Measurements from ENCODE around the gene NEIL3. TPM values are rescaled to one million over a fixed set of nuclear protein-coding genes. Genes with fewer than 3 reads are reported as not detected.

NEIL3 gene
- total RNA-seq, 1 experiment from 2014 or later: 10.6 TPM

- no peak for DNase-seq
- peaks cover 3% of the 10 kb centered on the region for H3K36me3 Mint-ChIP-seq (ENCODE audit: insufficient read depth, unreplicated experiment)
- peak overlapping the region; percentile 75 for H3K27ac Mint-ChIP-seq (ENCODE audit: unreplicated experiment)
- CTCF ChIA-PET: no interaction called here
- intact Hi-C loops (cut with micrococcal nuclease; ENCODE audit: unreplicated experiment): loop anchor here (5.0 kb wide), 1 partner anchor 38 kb away; the partner anchor contains the start of gene AGA
- no TSS peak for BruUV-seq (replicated peaks)
- no peak for TF ChIP-seq CTCF (IDR thresholded peaks at IDR 0.05; ENCODE audit: unreplicated experiment)
- peaks cover 10% of the 10 kb centered on the region for H3K9me3 Mint-ChIP-seq (ENCODE audit: low read depth, unreplicated experiment)
- peaks cover 56% of the 10 kb centered on the region for H3K4me1 Mint-ChIP-seq (ENCODE audit: low read depth, unreplicated experiment)
- H3K27me3 Mint-ChIP-seq (ENCODE audit: unreplicated experiment): no peaks in the 10 kb centered on the region
- H3K4me3 Mint-ChIP-seq (ENCODE audit: low read depth, unreplicated experiment): peak overlapping the region; percentile 42
These were observed 94.7 kb downstream of the NEIL3 start for GRCh38 chr4:177404342-177404741.

- intact Hi-C loops (cut with micrococcal nuclease; ENCODE audit: unreplicated experiment): loop anchor here (5.0 kb wide), 1 partner anchor 37 kb away; the partner anchor contains the start of gene AGA
- peaks cover 3% of the 10 kb centered on the region for H3K36me3 Mint-ChIP-seq (ENCODE audit: insufficient read depth, unreplicated experiment)
- no peak for DNase-seq
- no peaks in the 10 kb centered on the region for H3K27me3 Mint-ChIP-seq (ENCODE audit: unreplicated experiment)
- no peak overlapping the region for H3K4me3 Mint-ChIP-seq (ENCODE audit: low read depth, unreplicated experiment)
- BruUV-seq (replicated peaks): no TSS peak
- no peak for TF ChIP-seq CTCF (IDR thresholded peaks at IDR 0.05; ENCODE audit: unreplicated experiment)
- peaks cover 14% of the 10 kb centered on the region for H3K9me3 Mint-ChIP-seq (ENCODE audit: low read depth, unreplicated experiment)
- peak overlapping the region; percentile 75 for H3K27ac Mint-ChIP-seq (ENCODE audit: unreplicated experiment)
- H3K4me1 Mint-ChIP-seq (ENCODE audit: low read depth, unreplicated experiment): peaks cover 62% of the 10 kb centered on the region
- CTCF ChIA-PET: interaction anchor here (0.8 kb wide), 1 partner anchor 76 kb away, joined by 3 read pairs; no protein-coding TSS in a partner anchor
These were observed 95.3 kb downstream of the NEIL3 start for GRCh38 chr4:177404986-177405385.

- Mint-ChIP-seq H3K27me3 (ENCODE audit: unreplicated experiment) (no peaks in the 10 kb centered on the region), H3K9me3 (ENCODE audit: low read depth, unreplicated experiment) (peaks cover 14% of the 10 kb centered on the region), H3K4me1 (ENCODE audit: low read depth, unreplicated experiment) (peaks cover 65% of the 10 kb centered on the region), H3K36me3 (ENCODE audit: insufficient read depth, unreplicated experiment) (peaks cover 3% of the 10 kb centered on the region), H3K4me3 (ENCODE audit: low read depth, unreplicated experiment) (no peak overlapping the region), H3K27ac (ENCODE audit: unreplicated experiment) (peak overlapping the region; percentile 75)
- intact Hi-C loops (cut with micrococcal nuclease; ENCODE audit: unreplicated experiment): no loop called here
- no peak for TF ChIP-seq CTCF (IDR thresholded peaks at IDR 0.05; ENCODE audit: unreplicated experiment)
- CTCF ChIA-PET: interaction anchor here (0.8 kb wide), 1 partner anchor 75 kb away, joined by 3 read pairs; no protein-coding TSS in a partner anchor
- no peak for DNase-seq
- no TSS peak for BruUV-seq (replicated peaks)
These were observed 95.8 kb downstream of the NEIL3 start for GRCh38 chr4:177405508-177405907.

GRCh38 chr4:177408023-177408422 lies 98.3 kb downstream of the NEIL3 start:
- H3K27me3 Mint-ChIP-seq (ENCODE audit: unreplicated experiment): no peaks in the 10 kb centered on the region
- CTCF ChIA-PET: no interaction called here
- BruUV-seq (replicated peaks): no TSS peak

More at GRCh38 chr4:177408023-177408422, 98.3 kb downstream of the NEIL3 start:
- no peak for DNase-seq
- Mint-ChIP-seq H3K4me3 (ENCODE audit: low read depth, unreplicated experiment) (no peak overlapping the region), H3K4me1 (ENCODE audit: low read depth, unreplicated experiment) (peaks cover 85% of the 10 kb centered on the region), H3K9me3 (ENCODE audit: low read depth, unreplicated experiment) (peaks cover 14% of the 10 kb centered on the region), H3K27ac (ENCODE audit: unreplicated experiment) (no peak overlapping the region), H3K36me3 (ENCODE audit: insufficient read depth, unreplicated experiment) (peaks cover 3% of the 10 kb centered on the region)
- intact Hi-C loops (cut with micrococcal nuclease; ENCODE audit: unreplicated experiment): no loop called here
- no peak for TF ChIP-seq CTCF (IDR thresholded peaks at IDR 0.05; ENCODE audit: unreplicated experiment)

Measured in Calu3 (cell line).